Renal pelvis (tissue), 4 donors: Measurements from ENCODE around the gene AATK. TPM values are rescaled to one million over a fixed set of nuclear protein-coding genes. Genes with fewer than 3 reads are reported as not detected.

ENCODE experiments used
- DNase-seq: peaks from one replicate; pipeline ENCODE4 v3.0.0-alpha.2; 2013
- polyA plus RNA-seq, 3 donors: library from polyadenylated mRNA; unstranded; fragments of 120-200 nt; gene quantifications; one replicate each; pipeline ENCODE4 v1.2.1, GENCODE V29; 2013; ENCODE audit not compliant: insufficient read length in 3 of 3

AATK gene
- polyA plus RNA-seq, 3 donors: 5.2 to 6.0 (median 5.8) TPM

DNA sequence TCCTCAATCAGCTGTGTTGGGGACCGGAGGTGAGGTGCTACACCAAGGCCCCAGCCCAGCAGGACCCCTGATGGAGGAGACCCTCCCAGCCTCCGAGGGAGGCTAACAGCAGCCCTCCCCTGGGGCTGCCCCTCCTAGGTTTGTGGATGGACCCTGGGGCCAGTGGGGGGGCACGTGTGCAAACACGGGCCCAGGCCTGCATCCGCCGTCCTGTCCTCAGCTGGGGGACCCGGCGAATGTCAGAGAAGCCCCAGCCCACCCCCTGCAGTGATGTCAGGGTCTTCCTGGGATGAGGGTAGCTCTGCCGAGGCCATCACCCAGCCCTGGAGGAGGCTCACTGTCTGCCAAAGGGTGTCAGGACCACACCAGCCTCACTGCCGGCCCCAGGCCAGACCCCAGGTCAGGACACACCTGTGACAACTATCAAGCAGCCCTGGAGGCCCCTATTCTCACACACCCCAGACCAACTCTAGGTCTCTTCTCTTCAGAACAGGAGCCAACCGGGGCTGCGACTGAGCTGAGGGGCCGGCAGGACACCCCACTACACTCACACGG, 30.0 kb upstream of the AATK start:
- no peak for DNase-seq

DNA sequence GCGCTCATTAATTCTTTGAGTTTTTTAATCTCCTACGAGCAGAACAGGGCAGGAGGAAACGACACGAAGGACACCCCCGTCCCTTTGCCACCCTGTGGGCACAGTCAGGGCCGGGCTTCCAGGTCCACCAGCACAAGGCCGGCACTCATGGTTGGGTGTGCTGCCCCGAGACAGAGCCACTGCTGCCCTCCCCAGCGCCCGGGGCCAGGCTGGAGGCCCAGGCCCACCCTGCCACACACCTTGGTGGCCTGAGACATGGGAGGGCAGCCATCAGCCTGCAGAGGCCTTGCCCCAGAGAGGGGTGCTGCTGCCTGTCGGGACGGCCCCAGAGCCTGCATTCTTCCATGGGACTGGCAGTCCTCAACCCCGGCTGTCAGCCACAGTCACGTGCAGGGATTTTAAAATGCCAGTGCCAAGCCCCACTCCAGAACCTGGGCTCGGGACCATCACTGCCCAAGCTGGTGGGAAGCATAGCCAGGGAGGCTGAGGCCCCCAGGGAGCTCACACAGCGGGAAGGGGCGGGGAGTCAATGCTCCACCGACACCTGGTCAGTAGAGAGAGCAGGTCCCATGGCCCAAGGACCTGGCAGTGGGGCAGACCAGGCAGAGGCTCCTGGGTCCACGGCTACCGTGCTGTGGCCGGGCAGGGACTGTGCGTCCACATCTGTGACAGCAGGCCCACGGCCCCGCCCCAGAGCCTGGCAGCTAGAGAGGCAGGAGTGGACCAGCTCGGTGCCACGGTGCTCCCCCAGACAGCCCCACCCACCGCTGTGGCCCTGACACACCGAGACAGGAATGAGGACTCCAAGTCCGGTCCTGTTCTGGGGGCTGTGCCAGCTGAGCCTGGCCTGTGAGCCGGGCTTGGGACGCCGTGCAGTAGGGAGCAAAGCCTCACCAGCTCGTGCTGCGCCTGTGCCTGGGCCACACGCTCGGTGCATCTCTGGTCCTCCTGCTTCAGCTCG, 29.2 kb upstream of the AATK start:
- DNase-seq: no peak

DNA sequence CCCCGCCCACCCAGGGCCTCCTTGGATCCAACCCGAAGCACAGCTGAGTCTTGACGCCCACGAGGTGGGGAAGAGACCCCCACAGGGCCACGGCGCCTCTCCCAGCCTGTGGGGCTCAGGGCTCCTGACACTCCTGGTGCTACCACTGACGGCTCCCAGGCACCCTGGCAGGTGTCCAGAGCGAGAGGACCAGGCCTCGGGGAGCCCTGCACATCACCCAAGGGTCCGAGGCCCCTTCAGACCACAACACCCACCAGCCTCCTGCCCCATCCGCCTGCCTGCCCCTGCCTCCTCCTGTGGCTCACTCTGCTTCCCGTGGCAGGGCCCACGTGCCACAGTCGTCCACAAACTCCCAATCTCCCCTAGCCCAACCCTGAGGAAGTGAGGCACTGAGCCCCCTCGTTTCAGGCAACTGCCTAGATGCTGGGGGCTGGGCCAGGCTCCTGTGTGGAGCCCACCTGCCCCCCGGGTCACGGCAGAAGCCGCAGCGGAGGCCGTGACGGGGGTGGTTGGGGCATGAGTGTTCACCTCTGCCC, 28.3 kb upstream of the AATK start:
- no peak for DNase-seq

DNA sequence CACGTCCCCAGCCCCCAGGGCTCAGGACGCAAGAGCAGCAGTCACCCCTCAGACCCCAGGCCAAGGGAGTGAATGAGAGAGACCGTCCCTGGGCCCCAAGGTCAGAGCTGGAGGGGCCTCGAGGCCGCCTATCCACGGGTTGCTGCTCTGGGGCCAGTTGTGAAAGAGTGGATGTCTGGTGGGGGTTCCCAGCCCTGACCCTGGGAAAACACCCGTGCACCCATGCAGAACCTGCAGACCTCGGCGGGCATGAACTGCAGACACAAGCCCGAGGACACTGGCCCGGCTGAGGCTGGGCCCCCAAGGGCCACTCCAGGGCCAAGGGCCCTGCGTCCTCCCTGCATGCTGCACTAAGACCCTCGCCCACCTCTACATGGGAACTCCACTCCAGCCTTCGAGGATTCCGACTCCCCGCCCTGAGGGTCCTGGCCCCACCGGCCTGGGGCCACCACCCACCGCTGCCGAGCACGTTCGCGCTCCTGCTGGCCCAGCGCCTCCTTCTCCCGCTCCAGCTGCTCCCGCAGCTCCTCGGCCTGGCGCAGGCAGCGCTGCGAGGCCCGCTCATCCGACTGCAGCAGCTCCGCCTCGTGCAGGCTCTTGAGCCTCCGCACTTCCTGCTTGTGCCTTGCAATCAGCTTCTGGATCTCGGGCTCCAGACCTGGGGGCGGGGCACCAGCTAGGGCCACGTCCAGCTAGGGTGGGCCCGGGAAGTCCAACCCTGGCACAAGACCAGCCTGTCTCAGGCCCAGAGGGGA, 27.6 kb upstream of the AATK start:
- peak; percentile 14 for DNase-seq

DNA sequence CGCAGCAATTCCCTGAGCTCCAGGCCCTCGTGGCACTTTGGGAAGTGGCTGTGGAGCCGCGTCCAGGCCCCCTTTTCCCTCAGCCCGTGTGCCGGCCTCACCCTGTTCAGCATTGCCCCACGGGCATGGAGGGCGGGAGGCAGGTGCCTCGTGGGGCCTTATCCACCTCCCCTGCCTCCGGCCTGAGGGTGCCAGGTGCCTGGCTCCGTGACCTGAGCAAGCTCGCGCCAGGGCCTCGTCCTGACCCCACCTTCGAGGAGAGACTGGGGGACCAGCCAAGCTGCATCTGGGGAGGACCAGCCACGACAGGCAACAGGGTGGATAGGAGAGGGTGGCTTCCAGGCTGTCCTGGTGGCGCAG, 27.0 kb upstream of the AATK start:
- DNase-seq: no peak

DNA sequence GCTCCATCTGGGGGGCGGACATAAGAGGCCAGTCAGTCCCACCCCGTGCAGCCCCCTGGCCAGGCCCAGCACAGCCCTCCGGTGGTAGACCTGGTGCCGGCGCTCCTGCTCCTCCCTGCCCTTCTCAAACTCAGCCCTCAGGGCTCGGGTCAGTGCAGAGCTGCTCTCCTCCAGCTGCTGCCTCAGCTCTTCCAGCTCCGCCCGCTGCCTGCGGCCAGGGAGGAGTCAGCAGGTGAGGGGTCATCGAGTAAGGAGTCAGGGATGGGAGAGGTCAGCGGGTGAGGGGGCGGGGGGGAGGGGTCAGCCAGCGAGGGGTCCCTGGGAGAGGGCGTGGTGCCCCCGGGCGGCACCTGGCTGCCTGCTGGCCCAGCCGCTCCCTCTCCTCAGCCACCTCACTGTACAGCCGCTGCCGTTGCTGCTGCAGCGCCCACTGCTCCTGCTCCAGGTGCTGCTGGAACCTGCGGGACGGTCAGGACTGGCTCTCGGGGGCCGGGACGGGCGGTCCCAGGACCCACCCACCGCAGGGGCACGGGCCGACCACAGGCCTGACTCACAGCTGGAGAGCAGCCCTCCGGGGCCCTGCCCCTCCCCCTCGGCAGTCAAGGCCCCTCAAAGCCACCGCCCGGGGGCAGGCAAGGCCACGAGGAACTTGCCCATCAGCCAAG, 26.5 kb upstream of the AATK start:
- no peak for DNase-seq

DNA sequence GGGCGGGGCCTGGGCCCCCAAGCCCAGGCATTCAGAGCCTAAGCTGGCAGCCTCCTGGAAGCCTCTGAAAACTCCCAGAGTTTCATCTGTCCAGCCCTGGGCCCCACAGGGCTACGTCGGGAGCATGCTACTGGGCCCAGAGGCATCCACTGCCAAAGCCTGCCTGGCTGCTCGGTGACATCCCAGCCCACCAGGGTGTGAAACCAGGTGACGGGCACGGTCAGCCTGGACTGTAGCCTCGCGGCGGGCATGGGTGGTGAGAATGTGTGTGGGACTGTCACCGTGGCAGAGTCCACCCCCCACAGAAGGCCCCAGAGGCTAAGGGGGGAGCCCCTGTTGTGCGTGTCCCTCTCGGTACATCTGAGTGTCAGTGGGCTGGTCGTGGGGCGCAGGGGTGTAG, 25.6 kb upstream of the AATK start:
- DNase-seq: no peak

DNA sequence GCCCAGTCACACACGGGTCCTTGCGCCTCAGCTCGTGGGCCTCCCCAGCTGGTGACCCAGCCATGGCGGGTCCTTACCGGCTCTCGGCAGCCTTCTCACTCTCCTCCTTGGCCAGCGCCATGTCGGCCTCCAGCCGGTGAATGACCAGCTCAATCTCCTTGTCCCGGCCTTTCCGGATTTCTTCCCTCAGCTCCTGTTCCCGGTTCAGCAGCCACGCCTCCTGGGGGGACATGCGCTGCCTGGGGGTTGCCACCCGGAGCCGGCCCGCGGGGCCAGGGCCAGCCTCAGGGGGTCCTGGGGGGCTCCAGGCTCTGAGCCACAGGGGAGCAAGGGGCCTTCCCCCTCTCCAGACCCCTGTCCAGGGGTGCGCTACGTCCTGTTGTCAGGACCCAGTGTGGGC, 25.1 kb upstream of the AATK start:
- DNase-seq: no peak

DNA sequence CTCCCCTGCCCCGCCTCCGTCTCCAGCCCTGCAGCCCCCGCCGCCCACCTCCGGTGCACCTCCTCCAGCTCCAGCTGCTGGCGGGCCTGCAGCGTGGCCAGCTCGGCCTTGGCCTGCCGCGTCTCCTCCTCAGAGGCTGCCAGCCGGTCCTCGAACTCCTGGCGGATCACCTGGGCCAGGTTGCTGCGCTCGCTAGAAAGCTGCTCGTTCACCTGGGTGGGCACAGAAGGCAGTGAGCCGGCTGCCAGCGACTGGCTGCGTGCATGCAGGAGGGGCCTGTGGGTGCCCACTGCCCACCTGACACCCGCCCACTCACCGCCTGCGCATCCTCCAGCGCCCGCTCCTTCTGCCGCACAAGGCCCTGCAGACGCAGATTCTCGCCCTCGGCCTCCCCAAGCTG, 24.6 kb upstream of the AATK start:
- no peak for DNase-seq

DNA sequence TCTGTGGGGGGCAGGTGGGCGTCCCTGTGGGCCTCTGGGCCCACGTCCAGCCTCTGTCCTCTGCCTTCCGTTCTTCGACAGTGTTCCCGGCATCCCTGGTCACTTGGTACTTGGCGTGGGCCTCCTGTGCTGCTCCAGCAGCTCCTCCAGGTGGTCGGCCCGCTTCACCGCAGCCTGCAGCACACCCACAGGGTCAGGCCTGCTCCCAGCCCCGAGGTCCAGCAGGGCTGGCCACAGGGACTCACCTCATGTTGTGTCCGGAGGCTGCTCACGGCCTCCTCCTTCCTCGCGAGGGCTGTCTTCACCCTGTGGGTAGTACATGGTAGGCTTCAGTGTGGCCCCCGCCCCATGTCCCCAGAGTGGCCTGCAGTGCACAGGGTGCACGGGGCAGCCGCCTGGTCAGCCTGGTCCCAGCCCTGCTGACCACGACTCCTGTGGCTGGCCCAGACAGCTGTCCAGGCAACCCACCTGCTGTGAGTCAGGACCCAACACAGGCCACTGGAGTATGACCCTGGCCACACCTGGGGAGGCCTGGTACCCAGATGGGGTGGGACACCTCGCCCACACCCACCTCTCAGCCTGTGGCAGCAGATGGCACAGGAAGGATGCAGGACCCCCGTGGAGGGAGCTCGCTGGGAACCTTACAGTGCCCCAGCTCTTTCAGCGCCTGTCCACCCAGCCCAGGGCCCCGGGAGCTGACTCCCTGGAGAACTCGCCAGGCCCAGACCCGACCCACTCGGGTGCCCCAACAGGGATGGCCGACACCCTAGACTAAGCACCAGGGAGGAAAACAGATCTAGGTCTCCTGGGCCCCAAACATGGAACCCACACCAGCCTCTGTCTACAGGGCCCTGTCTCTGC, 23.9 kb upstream of the AATK start:
- DNase-seq: no peak

DNA sequence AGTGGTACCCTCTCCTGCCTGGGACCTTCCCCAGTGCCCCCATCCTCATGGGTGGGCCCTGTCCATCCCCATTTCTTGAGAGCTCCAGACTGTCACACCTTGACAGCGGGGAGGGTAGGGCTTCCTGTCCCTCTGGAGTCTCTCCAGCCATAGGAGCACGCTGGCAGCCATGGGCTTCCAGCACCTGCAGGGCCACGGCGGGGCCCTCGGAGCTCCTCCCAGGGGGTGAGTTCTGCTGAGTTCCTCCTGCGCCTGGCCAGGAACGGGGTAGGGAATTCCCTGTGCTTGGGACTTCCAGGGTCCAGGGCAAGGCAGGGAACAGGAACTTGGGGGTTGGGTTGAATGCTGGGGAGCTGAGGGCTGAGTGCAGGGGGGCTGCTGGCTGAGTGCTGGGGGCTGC, 23.0 kb upstream of the AATK start:
- DNase-seq: no peak

DNA sequence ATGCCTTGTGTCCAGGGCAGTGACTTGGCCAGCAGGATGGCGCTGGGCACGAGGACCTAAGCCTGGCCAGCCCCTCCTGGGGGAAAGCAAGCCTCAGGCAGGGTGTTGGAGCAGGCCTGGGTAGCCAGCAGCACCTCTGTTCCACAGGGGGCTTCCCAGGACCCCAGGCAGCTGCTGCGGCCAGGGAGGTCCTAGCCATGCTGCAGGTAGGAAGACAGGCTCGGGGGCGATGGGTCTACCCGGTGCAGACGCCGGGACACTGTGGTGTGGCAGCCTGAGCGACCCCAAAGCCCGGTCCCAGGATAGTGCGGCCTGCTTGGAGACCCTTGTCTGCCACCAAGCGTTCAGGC, 22.4 kb upstream of the AATK start:
- DNase-seq: no peak

DNA sequence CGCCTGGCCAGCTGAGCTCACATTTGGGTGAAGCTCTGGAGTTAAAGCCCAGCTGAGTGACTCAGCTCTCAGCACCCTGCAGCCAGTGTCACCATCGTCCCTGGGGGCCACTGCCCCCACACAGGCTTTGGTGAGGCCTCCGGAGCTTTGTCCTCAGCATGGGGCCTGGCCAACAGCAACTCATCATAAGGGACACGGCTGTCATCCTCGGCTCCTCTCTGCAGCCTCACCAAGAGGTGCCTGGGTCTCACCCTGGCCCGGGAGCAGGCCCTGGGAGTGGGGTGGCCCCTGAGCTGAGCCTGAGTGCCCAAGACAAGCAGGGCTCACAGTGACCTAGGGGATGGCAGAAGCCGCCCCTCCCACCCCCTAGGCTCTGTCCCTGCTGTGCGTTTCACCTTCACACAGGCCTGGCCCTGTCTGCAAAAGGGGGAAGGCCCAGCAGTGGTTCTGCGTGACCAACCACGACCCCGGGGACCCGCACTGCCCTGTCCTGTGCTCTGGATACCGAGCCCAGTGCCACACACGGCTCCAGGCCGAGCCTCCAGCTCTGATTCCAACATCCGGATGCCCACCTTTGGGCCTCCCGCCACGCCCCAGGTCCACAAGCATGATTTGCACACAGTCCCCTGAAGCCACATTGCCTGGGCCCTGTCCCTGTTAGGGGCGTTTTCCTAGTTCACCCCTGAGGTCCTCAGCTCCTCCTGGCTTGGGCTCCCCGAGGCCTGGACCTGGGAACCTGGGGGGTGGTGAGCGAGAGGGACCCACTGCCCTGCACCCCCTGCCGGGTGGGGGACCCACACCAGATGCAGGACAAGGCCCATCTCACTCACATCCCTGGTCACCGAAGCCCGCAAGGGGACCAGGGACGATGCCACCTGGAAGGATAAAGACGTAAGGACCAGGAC, 21.8 kb upstream of the AATK start:
- DNase-seq: no peak

DNA sequence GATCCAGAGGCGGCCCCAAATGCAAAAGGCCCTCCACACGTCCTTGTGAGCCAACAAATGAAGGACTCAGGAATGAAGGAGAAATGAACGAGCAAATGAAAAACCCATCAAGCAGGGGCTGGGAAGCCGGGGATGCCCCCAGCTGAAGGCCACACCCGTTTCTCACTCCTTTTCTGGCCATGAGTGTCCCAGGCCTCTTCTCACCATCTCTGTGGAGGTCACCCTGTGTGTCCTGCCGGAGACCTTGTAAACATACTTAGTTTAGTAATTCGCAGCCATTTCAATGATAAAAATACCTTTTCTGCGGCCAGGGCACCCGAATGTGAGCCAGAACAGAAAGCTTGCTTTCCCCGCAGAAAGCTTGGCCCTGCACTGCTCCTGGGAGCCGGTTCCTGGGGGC, 21.1 kb upstream of the AATK start:
- DNase-seq: no peak

DNA sequence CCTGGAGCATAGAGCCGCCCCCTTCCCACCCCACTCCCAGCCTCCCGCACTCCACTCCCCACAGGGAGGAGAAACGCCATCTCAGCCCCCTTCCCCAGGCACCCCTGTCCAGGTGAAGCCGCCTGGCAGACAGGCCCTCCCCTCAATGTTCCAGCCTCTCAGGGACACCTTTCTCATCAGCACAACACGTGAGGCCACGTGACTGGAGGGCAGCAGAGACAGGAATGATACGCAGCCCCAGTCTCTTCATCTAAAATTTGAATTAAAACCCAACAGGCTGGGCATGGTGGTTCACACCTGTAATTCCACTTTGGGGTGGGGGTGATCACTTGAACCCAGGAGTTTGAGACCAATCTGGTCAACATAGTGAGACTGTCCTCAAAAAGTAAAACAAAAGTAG, 20.2 kb upstream of the AATK start:
- DNase-seq: no peak

DNA sequence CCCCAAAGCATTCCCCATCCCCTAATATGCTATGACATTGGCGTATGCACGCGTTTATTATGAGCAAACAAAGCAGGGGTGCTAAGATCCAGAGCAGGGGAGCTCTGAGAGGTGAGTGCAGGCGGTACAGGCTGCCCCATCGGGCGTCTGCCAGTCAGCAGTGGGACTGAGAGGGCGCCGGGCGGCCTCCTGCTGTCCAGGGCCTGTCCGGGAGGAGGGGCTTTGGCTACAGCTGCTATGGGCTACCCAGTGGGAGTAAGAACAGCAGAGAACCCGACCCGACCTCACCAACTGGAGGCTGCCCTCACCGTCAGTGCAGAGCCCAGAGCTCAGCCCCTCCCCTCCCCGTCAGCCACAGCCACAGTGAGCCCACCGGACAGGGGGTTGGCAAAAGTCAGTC, 18.5 kb upstream of the AATK start:
- DNase-seq: no peak

DNA sequence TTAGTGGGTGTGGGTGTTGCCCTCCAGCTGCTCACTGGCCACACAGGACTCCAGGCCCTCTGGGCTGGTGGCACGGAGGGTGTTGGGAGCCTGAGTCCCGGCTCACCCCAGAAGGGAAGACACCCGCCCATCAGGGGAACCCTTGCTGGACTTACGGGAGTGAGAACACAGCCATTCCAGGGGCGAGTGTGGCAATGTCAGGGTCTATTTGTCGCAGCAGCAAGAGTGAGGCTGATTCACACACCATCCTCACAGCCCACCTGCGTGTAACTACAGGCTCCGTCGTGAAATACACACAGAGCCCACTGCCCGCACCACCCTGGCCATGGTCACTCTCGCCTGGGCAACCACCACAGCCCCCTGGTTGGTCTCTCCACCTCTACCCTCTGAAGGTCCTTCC, 17.8 kb upstream of the AATK start:
- DNase-seq: no peak

DNA sequence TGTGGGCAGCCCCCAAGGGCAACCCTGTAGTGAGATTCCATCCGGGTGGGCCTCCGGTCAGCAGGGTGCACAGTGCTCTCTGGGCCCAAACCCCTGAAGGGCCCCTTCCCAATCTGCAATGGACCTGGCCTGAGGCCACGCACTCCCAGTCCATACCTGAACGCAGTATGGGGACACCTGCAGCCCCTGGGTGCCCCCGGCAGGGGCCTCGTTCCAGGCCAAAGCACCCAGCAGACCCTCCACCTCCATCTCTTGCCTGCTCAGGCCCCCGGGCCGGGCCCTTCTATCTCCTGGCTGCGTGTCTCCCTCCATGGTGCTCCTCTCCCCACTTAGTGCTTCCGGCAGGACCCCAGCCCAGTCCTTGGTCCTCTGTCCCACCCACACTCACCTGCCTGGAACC, 17.3 kb upstream of the AATK start:
- DNase-seq: no peak

DNA sequence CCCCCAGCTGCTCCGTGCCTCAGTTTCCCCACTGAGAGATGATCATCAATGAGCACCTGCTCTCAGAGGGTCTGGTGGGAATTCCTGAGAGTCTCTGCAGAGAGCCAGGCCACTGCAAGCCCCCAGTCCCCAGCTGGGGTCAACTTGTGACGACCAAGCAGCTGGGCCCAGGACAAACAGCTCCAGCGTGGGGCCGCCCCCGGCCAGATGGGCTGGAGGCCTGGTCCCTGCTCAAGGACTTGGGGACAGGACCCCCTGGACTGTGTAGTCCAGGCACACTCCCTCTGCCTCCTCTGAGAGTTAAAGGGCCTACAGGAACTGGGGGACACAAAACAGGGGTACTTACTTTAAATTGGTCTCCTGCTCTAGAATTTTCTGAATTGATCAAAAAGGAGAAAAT, 16.6 kb upstream of the AATK start:
- DNase-seq: no peak

DNA sequence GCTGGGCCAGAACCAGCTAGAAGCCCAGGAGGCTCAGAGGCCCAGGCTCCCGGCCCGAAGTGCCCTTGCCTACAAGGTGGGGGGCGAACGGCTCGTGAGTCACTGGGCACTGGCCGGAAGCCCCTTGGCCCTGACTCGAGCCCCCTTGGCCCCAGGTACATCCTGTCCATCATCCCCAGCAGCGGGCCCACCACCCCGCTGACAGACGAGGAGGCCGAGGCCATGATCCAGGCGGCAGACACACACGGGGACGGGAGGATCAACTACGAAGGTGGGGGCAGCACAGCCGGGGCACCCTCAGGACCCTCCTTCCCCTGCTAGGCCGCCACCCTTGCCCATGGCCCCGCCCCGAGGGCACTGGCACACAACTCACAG, 15.8 kb upstream of the AATK start:
- DNase-seq: no peak
